GM19395 (cell line): ENCODE data around the gene H2BK1.

Source experiments
- ATAC-seq: cut with Tn5 transposase; IDR thresholded peaks from one replicate; pipeline ENCODE4 v1.9.1; 2021; ENCODE audit warnings: mild to moderate bottlenecking, moderate library complexity; ENCODE audit not compliant: unreplicated experiment

H2BK1 gene

DNA sequence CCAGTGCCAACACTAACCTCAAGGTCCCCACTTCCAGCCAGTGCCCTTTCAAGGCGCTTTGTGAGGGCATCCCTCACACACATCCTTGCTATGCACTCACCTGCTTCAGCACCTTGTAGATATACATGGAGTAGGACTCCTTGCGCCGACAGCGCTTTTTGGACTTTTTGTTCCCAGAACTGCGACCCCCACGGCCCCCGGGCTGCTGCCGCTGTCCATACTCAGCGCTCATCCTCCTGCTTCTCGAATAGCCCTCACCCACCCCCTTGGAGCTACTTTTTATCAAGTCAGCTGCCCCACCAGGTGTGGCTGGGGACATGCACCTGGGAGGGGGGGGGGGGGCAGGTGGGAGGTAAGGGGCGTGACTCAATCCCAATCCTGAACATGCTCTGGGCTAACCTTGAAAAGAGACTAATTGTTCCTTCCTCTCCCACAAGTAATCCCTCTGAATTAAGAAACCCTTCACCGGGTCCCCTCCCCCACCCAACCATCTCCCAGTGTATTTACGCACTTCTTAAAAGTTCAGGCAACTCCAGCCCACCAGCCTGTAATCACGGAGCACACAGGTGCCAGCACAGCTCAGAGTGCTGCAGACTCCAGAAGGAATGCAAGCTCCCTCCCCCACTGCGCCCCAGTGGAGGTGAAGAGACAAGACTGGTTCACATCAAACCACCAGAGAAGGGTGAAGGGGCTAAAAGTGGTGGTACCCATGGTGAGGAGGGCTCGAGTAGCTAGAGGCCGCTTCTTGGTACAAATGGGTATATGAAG, at the start of gene H2BK1:
Gene H2BK1, minus strand, starts transcription at position 402 of the 768 bp plus-strand sequence. Its CDS starts 170 bp downstream, at position 232.
- ATAC-seq, result no peak

DNA sequence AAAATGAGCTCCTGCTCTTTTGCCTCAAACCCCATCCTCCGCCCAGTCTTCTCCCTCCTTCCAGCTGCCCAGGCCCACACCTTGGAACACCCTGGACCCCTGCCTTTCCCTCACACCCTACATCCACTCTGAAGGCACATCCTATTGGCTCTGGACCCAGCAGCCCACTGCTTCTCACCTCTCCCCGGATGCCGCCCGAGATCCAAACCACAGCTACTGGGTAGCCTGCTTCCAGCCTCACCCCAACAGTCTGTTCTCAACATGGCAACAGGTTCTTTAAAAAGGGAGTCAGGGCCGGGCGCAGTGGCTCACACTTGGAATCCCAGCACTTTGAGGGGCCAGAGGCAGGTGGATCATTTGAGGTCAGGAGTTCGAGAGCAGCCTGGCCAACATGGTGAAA, 47.7 kb upstream of the H2BK1 start:
- no peak for ATAC-seq

DNA sequence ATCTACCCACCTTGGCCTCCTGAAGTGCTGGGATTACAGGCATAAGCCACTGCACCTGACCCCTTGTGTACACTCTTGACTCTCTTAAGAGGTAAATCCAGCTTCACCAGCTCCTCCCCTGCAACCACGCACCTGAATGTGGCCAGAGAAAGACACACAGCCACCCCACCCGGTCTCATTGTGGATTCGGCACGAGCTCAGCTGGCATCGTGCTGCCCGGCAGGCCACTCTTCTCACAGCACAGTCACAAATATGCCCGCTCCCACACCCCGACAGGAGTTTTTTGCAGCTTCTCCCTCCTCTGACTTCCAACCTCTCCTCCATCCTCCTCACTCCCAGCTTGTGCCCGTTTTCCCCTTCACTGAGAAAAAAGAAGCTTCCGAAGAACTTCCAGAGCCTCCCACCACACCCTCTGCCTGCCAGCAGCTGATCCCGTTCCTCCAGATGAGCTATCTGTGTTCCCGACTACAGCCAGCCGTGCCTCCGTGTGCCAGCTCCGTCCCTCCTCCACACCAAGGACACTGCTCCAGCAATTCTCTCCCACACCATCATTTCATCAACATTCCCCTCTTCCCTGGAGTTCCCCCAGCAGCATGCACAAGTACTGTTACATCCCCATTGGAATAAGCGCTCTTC, 46.2 kb upstream of the H2BK1 start:
- ATAC-seq, result no peak

DNA sequence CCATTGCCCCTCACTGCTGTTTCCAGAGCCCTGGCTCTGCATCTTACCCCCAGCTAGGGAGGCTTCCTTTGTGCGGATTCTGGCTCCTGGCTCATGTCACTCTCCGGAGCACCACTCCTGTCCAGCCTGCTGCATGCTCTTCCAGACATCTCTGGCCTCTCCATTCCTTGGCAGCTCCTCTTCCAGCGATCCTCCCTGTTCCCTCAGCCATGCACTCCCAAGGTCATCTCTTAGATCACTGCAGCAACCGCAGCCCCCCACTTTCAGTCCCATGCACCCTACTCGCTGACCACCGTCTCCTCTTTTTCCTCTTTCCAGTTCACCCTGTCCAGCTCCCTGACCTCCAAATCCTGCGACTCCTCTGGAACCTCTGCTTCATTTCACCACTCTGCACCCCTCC, 45.1 kb upstream of the H2BK1 start:
- ATAC-seq, result no peak

DNA sequence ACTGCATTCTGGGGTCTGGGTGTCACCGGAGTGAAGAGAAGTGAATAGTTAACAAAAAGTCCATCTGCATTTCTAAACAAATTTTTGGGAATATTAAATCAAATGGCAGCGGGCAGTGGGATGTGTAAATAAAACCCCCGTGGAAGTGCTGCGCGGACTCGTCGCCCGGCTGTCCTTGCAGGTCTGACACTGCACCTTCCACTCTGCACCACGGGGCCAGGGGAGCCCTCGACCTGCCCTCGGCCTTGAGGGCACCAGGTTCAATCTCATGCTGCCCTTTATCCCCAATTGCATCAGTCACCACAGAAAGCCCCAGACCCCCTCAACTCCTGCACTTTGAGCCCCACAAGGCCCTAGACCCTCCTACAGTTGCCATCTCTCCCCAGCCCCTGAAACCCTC, 44.6 kb upstream of the H2BK1 start:
- ATAC-seq, result no peak

DNA sequence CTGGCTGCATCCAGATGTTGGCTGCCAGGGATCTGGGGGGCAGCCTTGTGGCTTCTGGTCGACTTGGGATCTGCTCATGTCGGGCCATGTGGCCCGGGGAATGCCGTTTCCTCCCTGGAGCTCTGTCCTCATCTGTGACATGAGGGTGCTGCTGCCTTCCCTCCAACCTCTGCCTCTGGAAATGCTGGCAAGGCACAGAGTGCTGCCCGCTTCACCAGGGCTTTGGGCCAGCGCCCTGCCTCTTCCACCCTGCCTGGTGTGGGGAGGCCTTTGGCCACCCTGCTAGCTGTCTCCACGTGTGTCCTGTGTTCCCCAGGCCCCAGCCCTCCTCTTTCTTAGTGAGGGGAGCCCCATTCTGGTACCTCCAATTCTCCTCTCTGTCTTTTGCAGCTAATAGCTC, 44.0 kb upstream of the H2BK1 start:
- no peak for ATAC-seq

DNA sequence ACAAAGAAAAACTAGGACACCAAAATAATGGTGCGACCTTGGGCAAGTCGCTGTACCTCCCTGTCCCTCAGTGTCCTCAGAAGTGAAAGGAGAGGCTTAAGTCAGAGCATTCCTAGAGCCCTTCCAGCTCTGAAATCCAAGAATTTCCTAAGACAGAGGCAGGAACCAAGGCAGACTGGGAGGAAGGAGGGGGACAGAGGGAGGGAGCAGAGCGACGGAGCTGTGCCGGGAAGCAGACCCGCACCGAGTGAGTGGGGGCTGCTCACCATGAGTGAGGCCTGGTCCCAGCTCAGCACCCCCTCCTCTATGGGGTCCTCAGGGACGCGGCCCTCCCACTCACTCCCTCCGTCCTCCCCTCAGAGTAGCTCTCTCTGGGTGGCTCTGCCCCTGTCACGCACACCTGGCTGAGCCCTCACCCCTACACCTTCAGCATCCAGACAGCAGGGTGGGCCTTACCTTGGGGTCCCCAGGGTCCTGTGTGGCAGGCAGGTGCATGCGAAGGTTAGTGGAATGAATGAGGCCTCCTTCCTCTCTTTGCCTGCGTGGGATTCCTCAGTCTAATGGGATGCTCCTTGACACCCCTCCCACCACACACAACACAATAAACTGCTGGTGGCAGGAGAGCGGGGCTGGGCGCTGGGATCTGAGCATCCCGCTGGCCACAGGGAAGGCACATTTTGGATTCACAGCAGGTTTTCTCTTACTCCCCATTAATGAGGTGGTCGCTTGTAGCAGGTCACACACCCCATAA, 42.8 kb upstream of the H2BK1 start:
- ATAC-seq, result no peak

DNA sequence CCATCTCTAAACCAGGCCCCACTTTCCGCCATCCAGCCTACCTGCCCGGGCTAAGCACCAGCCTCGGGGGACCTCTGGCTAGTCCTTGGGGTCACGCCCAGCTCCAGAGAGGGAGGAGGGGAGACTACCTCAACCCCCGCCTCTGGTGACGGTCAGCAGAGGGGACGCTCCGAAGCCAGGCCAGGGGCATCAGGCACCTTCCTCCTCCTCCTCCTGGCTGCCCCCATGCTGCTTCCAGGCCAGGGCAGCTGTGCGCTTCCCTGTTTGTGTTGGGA, 42.2 kb upstream of the H2BK1 start:
- no peak for ATAC-seq

DNA sequence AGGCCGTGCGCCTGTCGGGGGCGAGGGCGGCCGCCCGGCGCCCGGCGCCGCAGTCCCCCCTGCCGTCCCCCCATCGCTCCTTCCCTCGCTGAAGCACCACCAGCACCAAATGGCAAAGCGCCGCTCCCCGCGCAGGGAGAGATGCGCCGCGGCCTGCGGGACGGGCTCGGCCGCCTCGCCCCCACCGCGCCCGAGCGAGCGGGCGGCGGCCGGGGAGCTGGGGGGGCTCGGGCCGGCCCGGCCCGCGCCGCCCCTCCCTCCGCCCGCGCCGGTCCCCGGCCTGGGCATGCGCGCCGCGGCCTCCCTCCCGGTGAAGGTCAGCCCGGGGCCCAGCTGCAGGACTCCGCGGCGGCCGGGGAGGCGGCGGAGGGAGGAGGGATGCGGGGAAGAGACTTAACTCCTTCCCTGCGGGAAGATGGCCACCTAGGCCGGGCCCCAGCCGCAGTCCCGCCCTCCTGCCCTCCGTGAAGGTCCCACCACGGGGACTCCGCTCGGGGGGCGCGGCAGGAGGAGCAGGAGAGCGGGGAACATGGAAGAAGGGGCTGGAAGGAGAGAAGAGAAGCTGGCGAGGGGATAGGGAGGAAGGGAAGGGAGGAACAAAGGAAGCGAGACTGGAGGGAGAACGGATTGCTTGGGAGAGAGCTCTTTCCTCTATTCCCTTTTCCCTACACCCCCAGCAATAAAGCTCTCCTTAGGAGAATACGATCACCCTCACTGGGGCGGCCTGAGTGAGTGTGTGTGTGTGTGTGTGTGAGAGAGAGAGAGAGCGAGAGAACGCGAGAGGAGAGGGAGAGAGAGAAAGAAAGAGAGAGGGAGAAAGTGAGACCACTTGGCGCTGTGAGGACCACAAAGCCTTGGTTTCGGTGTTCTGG, 41.6 kb upstream of the H2BK1 start:
- no peak for ATAC-seq

DNA sequence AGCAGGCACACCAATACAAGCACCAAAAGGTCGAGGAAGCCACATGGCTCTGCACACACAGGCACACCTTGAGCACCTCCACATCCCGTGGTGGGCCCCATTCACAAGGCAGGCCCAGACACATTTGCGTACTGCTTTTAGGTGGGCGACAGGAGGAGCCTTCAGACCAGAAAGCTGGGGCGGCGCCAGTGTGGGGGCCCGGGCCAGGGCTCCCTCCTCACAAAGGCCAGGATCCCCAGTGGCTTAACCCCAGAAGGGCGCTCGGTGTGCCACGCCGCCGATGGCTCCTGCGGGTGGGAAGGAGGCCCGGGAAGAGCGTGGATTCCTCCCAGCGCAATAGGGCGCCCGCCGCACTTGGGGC, 41.0 kb upstream of the H2BK1 start:
- ATAC-seq, result no peak

DNA sequence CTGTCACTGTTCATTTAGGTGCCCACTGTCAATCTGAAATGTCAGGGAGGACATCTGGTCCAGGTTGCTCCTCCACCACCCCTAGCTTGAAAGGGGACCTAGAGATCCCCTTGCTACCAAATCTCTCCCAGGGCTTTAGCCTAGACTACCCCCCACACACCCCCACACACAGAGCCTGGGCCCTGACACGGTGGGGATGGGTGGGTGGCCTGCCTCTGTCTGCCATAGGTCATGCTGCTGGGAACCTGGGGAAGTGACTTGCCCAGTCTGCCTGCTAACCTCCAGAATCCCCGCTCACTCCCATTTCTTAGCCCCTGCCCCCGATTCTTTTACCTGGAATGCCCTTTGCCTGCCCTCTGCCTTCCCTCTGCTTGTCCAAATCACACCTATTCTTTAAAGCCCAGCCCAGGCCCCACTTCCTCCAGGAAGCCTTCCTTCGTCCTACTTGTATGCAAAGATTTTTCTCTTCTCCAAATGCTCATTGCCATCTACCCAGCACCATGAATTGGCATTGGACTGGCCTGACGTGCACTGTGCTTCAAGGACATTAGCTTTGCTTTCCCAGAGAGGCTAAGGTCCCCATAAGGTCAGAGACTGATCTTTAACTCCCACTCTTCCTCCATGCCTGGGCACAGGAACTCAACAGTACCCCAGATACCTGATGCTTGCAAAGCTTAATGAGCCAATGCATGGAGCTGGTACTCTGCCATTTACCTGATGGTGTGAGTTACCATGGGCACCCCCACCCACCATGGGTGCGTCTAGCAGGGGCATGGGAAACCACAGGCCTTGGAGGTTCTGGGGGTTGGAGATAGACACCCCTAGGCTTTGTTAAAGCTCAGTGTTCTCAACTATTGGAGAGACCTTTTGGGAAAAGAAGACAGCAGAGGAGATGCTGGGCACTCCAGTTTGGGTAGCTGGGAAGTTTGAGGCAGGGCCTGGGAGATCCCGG, 40.2 kb upstream of the H2BK1 start:
- no peak for ATAC-seq

DNA sequence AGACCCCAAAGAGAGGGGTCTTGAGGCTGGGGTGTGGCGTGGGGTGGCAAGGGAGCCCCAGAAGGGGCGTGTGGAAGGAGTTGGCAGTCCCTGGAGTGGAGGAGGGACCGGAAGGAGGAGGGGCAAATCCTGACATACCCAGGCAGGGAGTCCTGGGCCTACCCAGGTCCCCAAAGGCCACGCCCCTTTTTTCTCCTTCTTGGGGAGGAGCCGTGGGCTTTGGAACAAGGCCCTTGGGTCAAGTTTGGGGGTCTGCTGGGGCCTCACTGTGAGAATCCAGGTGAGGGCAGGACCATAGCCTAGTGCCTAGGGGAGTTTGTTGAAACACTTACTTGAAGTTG, 39.4 kb upstream of the H2BK1 start:
- no peak for ATAC-seq

DNA sequence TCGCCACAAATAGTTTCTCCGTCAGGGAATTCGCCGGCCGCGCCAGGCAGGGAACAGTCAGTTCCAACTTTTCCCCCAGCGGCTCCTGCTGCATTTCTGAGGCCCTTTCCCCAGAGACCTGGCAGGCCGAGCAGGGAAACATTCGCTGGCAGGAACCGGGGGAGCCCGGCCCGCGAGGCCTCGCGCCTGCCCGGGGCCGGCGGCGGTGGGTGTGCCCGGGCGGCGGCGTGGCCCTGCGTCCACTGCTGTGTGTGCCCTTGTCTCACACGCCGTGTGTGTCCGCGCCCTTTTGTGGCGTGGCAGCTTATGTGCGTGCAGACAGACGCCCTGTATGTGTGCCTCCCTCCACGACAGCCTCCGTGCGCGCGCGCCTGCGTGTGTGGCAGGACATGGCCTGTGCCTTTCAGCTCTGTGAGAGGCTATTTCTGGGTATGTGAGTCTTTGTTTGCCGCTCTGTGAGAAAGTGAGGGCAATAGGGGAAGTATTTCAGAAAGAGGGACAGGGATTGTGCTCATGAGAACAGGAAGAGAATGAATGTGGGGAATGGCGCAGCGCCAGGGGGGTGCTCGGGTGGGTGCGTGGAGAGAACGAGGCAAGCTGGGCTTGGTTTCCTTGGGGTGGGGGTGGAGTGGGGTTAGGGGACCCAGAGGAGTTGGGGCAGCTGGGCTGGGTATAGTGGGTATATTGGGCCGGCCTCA, 38.9 kb upstream of the H2BK1 start:
- no peak for ATAC-seq

DNA sequence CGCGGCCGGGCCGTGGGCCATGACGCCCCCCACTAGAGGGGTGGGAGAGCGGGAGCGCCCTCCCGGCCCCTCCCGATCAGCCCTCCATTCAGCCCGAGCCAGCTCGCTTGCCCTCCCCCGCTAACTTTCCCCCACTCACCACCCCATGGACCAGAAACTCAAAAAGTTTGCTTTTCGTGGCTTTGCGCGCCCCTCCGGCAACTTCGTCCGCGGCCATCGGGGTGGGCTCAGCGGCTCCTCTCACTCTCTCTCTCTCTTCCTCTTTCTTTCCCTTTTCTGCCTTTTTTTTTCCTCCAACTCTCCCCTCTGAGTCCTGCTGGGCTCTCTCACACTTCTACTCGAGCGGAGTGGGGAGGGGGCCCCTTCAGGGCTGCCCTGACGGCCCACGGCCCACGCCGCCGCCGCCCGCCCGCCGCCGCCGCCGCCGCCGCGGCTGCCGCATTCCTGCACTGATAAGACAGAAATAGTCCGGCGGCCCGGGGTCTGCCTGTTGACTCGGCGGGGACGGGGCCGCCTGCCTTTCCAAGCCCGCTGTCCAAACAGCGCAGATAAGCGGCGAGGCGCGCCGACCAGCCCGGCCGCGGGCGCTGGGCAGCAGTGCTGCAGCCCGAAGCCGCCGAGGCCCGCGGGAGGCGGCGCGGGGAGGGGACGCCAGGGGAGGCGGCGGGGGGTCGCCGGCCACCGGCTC, 38.2 kb upstream of the H2BK1 start, which contains the start of gene SMARCD3:
Gene SMARCD3, minus strand, starts transcription at position 349 of the 688 bp plus-strand sequence. Its CDS starts 132 bp downstream, at position 217.
- ATAC-seq, result no peak

DNA sequence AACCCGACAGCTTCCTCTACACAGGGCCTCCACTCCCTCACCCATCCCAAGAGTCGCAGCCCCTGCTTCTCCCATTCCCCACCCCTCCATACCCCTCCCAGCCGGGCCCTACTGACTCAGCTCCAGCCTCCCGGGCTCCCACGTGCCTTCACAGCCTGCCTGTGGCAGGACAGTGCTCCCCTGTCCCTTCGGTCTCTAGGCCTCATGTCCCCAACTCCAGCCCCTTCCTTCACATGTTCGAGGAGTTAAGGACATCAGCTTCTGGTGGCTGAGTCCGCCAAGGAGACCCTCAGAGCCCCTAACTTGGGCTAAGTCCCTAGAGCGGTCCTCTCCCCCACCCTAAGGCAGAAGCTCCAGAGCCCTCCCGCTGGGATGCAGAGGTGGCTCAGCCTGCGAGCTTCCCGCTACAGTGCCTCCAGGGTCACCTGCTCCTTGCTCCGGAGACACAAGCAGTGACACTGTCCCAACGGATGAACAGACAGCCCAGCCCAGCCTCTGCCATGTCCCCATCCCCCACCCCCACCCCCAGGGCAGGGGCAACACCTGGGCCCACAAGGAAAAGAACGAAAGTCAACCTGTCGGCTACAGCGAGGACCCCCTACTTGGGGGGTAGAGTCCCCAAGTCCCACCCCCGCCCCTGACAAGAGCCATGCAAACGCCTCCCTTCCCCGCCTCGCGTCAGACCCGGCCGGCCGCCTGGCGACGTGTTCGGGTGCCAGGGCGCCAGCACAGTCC, 37.5 kb upstream of the H2BK1 start:
- no peak for ATAC-seq

DNA sequence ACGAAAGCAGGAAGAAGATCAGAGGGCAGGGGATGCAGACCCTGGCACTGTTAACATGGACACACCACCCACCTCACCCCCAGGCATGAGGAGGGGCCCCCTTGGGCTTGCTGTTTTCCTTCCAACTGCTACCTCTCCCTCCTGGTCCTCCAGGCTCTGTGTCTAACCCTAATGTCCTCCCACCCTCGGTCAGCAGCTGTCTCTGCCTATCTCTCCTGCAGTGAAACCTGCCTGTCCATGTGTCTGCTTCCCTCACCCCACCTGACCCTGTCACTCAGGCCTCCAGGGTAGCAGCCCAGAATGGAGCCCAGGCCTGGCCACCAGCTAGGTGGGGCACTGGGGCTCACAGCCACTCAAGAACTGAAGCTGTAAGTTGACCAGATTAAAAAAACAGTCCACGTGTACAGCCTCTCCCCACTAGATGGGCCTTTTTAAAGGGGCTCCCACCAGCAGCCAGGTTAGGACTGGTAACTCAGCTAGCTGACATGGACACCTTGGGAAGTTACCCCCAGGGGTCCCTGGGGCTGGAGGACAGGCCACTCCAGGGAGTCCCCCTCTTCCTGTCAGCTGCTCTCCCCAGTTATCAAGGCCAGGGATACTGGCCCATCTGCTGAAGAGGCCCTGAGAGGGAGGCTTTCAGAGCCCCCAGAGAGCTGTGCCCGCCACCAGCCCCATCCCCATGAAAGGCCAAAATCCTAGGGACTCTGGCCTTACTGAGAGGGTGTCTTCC, 36.7 kb upstream of the H2BK1 start:
- ATAC-seq, result no peak

DNA sequence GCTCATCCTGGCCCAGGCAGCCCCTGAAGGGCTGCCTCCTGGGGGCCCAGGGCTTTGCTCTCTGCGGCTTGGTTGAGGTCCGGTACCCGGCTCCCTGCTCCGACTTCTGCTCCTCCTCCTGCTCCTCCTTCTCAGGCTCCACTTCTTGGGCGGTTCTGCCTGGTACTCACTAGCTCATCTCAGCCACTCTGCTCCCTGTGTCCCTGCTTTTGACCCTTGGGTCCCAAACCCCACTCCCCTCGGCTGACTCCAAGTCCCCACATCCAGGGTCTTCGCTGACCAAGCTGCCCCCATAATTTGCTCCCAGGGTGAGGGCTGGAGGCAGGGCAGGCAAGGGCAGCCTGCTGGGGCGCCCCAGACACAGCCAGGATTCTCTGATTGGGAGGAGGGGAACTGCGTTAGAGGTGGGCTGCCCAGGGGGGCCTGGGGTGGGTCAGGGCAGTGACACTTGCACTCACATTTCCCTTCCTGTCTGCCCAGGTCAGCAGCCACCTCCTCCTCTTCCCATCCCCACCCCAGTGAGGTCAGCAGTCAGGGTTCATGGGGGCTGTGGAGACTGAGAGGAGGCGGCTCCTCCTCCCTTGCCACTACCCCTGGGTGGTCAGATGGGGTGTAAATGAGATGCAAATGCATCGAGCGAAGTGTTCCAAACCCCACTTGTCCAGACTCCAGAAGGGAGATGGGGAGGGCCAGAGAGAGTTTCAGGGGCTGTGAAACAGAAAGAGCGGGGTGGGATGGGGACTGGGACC, 36.0 kb upstream of the H2BK1 start:
- no peak for ATAC-seq
